Stimulated activated CD4-positive, alpha-beta T cell treated with anti-CD3 and anti-CD28 coated beads, Interleukin-1b, Interleukin-23, amount 100 ng/mL, for 4 hours (primary cell): ENCODE measurements around the gene GNB3.
"Not testable (repeated sequence)": the region's sequence is repeated elsewhere in the genome, so short reads cannot be mapped to it uniquely, and the experiment has no call there.

Source experiments
- DNase-seq, 2 donors: peaks; one replicate each; pipeline ENCODE4 v3.0.0-alpha.2; 2020; ENCODE audit warnings: low read depth in 2 of 2

GNB3 gene

DNA sequence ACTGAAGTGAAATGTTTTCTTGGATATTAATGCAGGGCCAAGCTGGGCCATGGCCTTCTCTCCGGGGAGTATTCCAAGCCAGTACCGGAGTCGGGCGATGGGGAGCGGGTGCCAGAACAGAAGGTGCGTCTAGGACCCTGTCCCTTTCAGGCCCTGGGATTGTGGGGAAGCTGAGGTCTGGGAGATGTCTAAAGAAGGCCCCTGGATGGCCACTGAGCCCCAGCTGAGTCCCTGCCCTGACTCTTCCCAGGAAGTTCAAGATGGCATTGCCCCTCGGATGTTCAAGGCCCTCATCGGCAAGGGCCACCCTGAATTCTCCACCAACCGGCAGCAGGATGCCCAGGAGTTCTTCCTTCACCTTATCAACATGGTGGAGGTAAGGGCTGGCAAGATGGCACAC, 19.4 kb downstream of the GNB3 start:
- no peak for DNase-seq

DNA sequence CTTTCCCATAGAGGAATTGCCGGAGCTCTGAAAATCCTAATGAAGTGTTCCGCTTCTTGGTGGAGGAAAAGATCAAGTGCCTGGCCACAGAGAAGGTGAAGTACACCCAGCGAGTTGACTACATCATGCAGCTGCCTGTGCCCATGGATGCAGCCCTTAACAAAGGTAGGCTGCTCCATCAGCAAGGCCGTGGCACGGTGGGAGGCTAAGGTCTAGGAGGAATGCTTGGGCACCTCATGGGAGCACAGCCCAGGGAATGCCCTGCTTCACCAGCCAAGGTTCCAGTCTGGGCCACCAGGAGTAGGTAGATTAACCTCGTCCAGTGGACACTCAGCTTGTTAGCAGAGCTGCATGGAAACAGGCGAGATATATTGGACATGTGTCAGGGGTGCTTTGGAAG, 20.2 kb downstream of the GNB3 start:
- no peak for DNase-seq

DNA sequence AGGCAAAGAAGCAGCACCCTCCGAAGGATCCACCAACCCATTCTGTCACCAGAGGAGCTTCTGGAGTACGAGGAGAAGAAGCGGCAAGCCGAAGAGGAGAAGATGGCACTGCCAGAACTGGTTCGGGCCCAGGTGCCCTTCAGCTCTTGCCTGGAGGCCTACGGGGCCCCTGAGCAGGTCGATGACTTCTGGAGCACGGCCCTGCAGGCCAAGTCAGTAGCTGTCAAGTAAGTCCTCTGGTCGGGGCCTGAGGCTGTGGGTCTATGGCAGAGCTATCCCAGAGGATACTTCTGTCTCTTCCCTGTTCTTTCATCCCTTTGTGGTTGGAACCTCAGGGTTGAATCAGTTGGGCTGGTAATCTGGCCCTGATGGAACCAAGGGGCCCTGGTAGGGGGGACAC, 20.7 kb downstream of the GNB3 start:
- DNase-seq = no peak

DNA sequence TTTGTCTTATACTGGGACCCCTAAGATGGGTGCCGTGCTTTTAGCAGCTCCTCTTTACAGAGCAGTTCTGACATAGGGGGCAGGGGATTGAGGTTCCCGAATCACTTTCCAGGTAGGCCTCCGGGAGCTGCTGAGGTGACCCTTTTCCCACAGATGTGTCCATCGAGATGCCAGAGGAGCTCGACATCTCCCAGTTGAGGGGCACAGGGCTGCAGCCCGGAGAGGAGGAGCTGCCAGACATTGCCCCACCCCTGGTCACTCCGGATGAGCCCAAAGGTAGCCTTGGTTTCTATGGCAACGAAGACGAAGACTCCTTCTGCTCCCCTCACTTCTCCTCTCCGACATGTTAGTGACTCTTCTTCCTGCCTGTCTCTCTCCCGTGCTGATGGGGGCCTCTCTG, 22.3 kb downstream of the GNB3 start:
- no peak for DNase-seq

DNA sequence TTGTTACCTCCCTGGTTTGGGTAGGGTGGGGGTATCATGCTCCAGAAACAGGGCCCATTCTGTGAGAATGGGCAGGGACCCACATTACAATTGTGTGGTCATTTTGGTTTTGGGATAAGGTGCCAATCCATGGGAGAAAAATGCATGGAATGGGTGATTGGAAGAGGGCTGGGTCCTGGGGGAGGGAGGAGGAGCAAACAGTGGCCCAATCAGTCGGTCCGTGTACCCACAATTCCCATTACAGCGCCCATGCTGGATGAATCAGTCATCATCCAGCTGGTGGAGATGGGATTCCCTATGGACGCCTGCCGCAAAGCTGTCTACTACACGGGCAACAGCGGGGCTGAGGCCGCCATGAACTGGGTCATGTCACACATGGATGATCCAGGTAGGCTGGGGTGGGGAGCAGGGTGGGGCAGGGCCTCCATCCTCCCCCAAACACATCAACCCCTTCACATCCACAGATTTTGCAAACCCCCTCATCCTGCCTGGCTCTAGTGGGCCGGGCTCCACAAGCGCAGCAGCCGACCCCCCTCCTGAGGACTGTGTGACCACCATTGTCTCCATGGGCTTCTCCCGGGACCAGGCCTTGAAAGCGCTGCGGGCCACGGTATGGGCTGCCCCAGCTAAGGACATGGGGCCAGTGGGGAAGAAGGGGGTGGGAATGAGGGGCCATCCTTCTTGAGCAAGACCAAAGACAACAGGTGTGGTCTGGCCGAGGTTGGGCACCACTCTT, 23.0 kb downstream of the GNB3 start:
- no peak for DNase-seq

DNA sequence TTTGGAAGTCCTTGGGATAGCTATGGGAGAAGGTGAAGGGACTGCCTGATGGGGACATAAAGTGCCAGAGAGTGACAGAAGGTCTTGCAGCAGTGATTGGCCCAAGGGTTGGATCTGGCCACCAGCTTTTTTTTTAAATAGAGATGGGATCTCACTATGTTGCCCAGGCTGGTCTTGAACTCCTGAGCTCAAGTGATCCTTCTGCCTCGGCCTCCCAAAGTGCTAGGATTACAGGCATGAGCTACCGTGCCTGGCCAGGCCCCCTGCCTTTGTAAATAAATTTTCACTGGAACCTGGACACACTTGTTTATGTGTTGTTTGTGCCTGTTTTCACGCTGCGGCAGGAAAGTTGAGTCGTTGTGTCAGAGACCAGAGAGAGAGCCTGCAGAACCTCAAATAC, 24.6 kb downstream of the GNB3 start:
- DNase-seq = not testable (repeated sequence)

DNA sequence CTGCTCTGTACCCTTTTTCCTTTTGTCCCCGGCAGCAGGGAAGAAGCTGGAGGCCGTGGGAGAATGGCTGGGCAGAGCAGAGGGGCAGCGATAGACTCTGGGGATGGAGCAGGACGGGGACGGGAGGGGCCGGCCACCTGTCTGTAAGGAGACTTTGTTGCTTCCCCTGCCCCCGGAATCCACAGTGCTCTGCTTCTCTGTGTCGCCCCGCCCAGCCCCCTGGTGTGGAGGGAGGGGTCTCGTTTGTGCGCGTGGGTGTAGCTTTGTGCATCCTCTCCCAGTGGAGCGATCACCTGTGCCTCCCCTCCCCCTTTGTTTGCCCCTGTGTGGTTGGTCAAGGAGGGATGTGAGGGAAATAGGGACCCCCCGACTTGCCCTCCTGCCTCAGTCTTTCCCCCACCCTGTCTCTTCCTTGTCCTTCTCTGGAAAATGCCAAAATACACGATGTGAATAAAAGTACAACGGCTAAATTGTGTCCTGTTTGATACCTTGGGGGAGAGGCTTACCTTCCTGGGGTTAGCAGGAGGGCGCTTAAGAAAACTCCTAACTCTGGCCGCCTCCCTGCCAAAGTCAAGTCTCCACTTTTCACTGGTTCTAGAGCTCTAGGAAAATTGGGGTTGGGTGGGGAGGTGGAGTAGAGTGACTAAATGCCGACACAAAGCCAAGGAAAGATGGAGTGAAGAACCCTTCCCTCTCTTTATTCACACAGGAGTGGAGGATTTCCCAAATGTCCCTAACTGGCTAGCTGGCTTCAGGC, 25.6 kb downstream of the GNB3 start:
- no peak for DNase-seq

DNA sequence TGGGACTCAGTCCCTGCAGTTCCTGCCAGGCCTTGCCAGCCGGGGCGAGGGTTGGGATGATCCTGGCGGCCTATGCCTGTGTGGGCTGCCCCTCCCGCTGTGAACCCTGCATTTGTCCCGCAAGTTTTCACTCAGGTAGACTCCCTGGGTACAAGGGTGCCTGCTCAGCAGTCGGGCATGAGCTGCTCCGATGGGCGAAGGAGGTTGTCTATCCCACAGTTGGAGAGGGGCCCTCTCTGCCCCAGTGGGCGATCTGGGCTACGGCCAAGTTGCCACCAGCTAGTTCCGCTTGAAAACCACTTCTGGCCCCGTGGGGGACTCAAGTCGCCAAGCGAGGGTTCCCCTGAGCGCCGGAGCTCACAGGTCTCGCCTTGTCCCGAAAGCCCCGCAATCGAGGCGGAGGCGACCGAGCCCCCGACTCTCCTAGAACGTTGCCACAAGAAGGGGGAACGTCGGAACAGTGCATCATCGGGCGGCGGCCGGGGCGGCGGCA, 26.2 kb downstream of the GNB3 start:
- no peak for DNase-seq

DNA sequence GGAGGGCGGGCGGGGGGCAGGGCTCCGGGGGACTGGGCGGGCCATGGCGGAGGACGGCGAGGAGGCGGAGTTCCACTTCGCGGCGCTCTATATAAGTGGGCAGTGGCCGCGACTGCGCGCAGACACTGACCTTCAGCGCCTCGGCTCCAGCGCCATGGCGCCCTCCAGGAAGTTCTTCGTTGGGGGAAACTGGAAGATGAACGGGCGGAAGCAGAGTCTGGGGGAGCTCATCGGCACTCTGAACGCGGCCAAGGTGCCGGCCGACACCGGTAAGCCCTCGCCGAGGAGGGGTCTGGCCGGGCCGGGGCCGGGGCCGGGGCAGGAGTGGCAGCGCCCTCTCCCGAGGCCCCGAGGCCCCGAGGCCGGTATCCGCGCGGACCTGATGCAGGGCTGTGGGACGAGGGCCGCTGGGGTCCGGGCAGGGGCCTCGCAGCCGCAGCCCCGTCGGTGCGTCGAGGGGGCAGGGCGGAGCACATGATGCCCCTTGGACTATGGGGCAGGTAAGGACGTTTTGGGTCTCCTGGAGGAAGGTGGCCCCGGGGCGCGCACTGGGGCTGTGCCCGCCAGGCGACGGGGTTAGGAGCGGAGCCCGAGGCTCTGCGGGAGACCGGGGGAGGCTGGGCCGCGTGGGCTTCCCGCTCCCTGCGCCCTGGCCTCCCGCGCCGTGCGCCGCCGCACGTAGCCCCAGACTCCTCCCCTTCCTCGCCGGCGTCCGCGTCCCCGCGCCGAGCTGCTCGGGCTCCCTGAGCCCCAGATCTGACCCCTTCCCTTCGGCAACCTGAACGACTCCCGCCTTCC, 26.9 kb downstream of the GNB3 start, which contains the start of gene TPI1:
TSS of gene TPI1 (plus strand) at position 119 of the 798 bp plus-strand sequence. CDS start at position 155, 36 bp downstream.
- DNase-seq = peak; percentile 73 to 82

DNA sequence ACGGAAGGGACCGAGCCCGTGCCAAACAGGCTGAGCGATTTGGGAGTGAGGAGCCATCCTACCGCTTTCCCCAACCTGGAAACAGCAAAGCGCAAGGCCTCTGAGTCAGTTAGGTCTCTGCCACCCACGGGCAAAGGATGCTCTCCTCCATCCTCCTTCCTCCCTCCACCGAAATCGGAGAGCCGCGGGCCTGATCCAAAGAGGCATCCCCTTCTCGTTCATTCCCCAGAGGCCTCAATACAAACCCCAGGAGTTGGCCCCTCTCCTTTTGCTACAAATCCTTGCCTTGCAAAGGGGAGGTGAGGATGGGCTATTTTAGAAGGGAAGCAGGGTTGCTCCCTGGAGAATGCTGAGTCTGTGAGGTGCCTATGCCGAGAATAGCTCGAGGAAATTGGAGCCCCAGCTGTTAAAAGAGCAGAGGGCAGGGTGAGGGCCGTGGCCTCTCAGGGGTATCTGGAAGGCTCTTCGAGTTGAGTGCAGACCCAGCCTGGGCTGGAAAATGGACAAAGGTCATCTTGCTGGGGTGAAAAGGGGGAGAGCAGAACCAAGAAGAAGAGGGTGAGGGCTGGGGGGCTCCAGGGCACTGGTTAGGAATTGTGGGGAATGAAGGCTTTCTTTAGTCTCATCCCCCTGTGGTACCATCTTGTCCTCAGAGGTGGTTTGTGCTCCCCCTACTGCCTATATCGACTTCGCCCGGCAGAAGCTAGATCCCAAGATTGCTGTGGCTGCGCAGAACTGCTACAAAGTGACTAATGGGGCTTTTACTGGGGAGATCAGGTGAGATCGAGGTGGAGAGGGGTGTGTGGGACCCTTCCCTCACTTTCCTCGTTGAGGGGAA, 27.7 kb downstream of the GNB3 start:
- DNase-seq = peak in 1 of 2 donors; percentile 33

DNA sequence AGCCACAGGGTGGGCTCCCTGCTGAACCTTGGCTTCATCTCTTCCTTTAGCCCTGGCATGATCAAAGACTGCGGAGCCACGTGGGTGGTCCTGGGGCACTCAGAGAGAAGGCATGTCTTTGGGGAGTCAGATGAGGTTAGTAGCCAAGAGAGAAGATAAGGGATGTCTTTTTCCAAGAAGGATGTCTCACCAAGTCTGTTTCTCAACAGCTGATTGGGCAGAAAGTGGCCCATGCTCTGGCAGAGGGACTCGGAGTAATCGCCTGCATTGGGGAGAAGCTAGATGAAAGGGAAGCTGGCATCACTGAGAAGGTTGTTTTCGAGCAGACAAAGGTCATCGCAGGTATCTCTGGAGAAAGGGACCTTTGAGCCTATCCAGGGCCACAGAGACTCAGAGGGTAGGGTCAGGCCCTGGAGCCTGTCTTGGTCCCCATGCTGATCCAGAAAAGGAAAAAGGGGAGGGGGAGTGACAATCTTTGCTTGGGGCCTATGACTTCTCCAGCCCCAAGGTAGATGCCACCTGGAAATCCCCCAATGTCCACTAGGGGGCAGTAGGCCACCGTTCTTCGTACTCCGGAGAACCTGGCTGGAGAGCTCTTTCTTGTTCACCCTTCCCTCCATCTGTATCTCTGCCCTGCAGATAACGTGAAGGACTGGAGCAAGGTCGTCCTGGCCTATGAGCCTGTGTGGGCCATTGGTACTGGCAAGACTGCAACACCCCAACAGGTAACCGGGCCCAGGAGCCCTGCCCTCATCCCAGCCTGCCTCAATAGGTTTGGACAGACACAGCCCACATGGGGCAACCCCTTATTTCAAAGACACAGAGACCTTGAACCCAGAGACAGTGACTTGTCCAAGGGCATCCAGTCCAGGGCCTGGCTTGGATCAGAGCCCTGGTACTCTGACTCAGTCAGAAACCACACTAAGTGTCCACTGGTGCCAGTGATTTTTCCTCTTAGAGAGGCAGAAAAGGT, 28.6 kb downstream of the GNB3 start:
- peak; percentile 69 to 86 for DNase-seq

DNA sequence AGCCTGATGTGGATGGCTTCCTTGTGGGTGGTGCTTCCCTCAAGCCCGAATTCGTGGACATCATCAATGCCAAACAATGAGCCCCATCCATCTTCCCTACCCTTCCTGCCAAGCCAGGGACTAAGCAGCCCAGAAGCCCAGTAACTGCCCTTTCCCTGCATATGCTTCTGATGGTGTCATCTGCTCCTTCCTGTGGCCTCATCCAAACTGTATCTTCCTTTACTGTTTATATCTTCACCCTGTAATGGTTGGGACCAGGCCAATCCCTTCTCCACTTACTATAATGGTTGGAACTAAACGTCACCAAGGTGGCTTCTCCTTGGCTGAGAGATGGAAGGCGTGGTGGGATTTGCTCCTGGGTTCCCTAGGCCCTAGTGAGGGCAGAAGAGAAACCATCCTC, 29.6 kb downstream of the GNB3 start:
- DNase-seq = not testable (repeated sequence)

DNA sequence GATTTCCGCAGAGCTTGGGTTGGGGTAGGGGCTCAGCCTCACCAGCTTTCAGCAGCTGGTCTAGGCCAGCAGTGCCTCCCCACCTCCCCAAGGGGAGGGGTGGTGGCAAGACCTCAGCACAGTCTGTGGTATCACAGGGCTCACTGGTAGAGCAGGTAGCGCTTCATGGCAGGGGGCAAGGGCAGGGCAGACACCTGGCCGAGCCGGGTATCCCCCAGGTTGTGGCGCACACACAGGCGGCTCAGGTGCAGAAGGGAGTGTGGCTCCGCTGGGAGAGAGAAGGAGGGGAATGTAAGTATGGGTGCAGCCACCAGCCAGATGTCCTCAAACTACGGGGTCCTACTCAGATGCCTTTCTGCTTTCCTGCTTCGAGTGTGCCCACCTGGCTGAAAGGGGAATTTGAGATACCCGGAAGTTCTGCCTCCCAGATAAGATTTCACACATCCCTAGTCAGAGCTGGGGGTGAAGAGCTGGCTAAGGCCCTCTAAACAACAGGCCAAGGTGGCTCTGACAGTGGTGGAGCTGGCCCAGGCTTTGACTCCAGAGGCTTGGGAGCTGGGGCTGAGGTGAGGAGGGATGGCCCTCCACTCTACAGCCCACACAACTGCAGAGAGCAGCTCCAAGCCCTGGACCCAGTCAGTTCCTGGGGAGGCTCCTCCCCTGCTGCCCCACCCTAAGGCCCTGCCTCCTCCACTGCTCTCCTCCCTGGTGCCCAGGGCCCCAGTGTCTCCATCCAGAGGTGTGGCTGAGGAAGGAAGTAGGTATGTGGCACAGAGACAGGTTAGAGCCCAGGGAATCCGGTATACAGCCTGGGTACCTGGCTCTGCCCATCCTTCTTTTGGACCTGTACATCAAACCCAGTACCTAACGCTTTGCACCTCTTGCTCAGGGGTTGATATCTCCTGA, 30.6 kb downstream of the GNB3 start:
- peak in 1 of 2 donors; percentile 36 for DNase-seq

DNA sequence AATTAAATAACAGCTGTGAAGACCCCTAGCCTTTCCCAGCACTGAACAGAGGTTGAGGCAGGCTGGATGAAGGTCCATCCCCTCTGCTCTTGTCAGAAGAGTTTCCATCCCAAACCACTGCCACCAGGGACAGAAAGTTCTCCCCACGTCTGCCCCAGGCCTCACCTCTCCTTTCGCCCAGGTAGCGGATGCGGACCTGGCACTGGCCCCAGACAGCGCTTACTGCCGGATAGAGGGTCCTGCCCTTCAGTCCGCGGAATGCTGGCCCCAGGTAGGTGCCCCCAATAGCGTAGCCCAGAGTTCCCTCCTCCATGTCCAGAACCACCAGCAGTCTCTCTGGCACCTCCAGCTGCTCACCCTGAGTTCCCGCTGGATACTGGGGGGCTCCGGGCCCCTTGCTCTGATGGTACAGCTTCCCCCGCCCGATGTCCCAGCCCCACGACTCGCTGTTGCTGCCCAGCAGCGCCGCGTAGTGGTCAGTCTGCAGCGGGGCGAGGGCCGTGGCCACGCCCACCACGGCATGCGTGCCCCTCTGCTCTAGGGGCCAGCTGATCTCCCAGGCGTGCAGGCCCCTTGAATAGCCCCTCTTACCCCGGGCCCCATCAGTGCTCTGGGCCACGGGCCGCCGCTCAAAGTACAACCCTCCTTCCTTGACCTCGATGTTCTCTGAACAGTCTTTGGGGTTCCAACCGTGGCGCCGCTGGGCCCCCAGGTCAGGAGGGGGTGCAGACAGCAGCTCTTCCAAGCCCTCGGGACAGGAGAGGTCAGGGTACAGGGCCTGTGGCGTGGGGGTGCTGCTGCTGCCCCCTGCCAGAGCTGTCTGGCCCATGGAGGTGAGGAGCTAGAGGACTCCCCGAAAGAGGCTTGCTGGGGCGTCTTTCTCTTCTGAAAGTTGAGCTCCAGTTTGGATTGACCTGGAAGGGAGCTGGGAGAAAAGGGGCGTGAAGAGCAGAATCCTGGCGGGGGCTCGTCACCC, 31.6 kb downstream of the GNB3 start:
- DNase-seq = peak; percentile 69 to 84

DNA sequence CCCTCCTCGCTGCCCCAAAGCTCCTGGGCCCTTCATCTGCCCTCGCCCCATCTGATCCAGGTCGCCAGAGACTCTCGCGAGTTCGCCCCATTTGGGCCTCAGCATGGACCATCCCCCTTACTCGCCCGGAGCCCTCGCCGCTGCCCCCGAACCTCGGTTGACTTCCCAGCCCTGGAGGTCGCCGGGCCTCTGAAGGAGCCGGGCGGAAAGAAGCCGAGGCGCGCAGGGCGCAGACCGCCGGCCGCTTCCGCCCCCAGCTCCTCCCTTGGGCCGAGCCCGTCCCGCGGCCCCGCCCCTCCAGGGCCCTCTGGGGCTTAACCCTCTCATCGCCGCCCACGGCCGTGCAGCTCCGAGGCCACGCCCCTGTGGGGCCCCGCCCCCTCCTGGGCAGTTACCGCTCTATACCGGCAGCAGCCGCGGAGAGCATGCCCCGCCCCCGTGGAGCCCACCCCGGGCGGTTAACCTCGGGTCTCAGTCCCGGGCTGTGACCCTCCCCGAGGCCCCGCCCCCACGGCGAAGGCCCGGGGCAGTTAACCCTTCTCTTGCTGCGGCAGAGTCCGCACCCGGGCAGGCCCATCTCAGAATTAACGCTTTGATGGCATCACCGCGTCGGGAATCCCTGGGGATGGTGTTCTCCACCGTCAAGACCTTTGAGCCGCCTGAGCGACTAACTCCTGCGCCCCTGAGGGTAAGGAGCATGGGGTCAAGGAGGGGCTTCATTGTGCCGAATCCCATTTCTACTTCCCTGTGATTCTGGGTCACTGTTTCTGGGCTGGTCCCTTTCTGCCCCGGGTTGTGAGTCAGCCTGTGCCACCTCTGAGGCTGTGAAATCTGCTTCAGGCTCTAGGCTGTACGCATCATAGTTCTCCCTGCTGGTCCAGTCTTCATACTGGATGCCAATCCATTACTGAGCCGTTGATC, 32.6 kb downstream of the GNB3 start, which contains the start of gene SPSB2:
TSS of gene SPSB2 (minus strand) at position 210 of the 921 bp plus-strand sequence. CDS start 402 bp downstream, outside the sequence.
- DNase-seq = peak; percentile 98 to 100

DNA sequence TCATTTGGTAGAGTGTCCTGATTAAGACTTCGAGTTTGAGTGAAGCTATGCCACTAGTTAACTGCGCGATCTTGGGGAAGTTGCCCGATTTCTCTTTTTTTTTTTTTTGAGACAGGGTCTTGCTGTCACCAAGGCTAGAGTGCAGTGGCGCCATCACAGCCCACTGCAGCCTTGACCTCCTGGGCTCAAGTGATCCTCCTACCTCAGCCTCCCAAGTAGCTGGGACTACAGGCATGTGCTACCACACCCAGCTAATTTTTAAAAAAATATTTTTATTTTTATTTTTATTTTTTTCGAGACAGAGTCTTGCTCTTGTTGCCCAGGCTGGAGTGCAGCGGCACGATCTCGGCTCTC, 33.3 kb downstream of the GNB3 start:
- not testable (repeated sequence) for DNase-seq

DNA sequence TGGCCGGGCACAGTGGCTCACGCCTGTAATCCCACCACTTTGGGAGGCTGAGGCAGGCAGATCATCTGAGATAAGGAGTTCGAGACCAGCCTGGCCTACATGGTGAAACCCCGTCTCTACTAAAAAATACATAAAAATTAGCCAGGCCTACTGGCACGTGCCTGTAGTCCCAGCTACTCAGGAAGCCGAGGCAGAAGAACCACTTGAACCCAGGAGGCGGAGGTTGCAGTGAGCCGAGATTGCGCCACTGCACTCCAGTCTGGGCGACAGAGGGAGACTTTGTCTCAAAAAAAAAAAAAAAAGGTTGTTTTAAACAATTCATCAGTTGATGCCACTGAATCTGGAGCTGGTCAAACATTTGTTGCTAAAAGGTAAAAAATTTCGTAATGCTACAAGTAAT, 39.1 kb downstream of the GNB3 start:
- DNase-seq = not testable (repeated sequence)
